Measurements from ENCODE around the gene BIN1.

Gene BIN1

GRCh38 chr2:127101756-127102477, 5.0 kb downstream of the BIN1 start:
- Mint-ChIP-seq H3K9me3 (no peaks in the 10 kb centered on the region), H3K4me3 (no peak overlapping the region), H3K36me3 (no peaks in the 10 kb centered on the region), H3K27me3 (no peaks in the 10 kb centered on the region), H3K4me1 (peaks cover 5% of the 10 kb centered on the region), H3K27ac (no peak overlapping the region)
- no peak for ATAC-seq

- H3K36me3 Mint-ChIP-seq = no peaks in the 10 kb centered on the region
- H3K9me3 Mint-ChIP-seq = no peaks in the 10 kb centered on the region
- no peaks in the 10 kb centered on the region for H3K27me3 Mint-ChIP-seq
- ATAC-seq = no peak
- H3K4me3 Mint-ChIP-seq = no peak overlapping the region
- H3K27ac Mint-ChIP-seq = no peak overlapping the region
- peaks cover under 1% of the 10 kb centered on the region for H3K4me1 Mint-ChIP-seq
Observed at GRCh38 chr2:127101048-127101611, 5.8 kb downstream of the BIN1 start.

- Mint-ChIP-seq H3K36me3 (no peaks in the 10 kb centered on the region), H3K4me3 (no peak overlapping the region), H3K4me1 (no peaks in the 10 kb centered on the region), H3K27me3 (no peaks in the 10 kb centered on the region), H3K9me3 (no peaks in the 10 kb centered on the region), H3K27ac (no peak overlapping the region)
- no peak for ATAC-seq
Observed at GRCh38 chr2:127100251-127101047, 6.5 kb downstream of the BIN1 start.

- Mint-ChIP-seq H3K4me1 (peaks cover 2% of the 10 kb centered on the region), H3K36me3 (no peaks in the 10 kb centered on the region), H3K4me3 (no peak overlapping the region), H3K27me3 (no peaks in the 10 kb centered on the region), H3K9me3 (no peaks in the 10 kb centered on the region), H3K27ac (no peak overlapping the region)
- no peak for ATAC-seq
Observed at GRCh38 chr2:127098711-127099110, 8.2 kb downstream of the BIN1 start.

GRCh38 chr2:127097841-127098651, 8.9 kb downstream of the BIN1 start:
- Mint-ChIP-seq H3K36me3 (no peaks in the 10 kb centered on the region), H3K27ac (no peak overlapping the region), H3K4me3 (no peak overlapping the region), H3K4me1 (peaks cover 9% of the 10 kb centered on the region), H3K9me3 (no peaks in the 10 kb centered on the region), H3K27me3 (no peaks in the 10 kb centered on the region)
- ATAC-seq = no peak

- H3K4me1 Mint-ChIP-seq = peaks cover 10% of the 10 kb centered on the region
Observed at GRCh38 chr2:127097471-127097765, 9.5 kb downstream of the BIN1 start.

GRCh38 chr2:127096718-127097470, 10.1 kb downstream of the BIN1 start:
- Mint-ChIP-seq H3K36me3 (no peaks in the 10 kb centered on the region), H3K9me3 (no peaks in the 10 kb centered on the region), H3K27ac (no peak overlapping the region), H3K4me3 (no peak overlapping the region), H3K27me3 (no peaks in the 10 kb centered on the region), H3K4me1 (peaks cover 10% of the 10 kb centered on the region)
- ATAC-seq = no peak

More at GRCh38 chr2:127097471-127097765, 9.5 kb downstream of the BIN1 start:
- Mint-ChIP-seq H3K27me3 (no peaks in the 10 kb centered on the region), H3K27ac (no peak overlapping the region), H3K36me3 (no peaks in the 10 kb centered on the region), H3K9me3 (no peaks in the 10 kb centered on the region), H3K4me3 (no peak overlapping the region)
- no peak for ATAC-seq

GRCh38 chr2:127096280-127096679, 10.7 kb downstream of the BIN1 start:
- ATAC-seq = no peak

GRCh38 chr2:127095784-127096183, 11.2 kb downstream of the BIN1 start:
- H3K4me1 Mint-ChIP-seq = peaks cover 10% of the 10 kb centered on the region
- ATAC-seq = no peak
- H3K9me3 Mint-ChIP-seq = no peaks in the 10 kb centered on the region
- no peaks in the 10 kb centered on the region for H3K27me3 Mint-ChIP-seq
- no peak overlapping the region for H3K27ac Mint-ChIP-seq
- no peaks in the 10 kb centered on the region for H3K36me3 Mint-ChIP-seq
- H3K4me3 Mint-ChIP-seq = no peak overlapping the region

More at GRCh38 chr2:127096280-127096679, 10.7 kb downstream of the BIN1 start:
- H3K4me3 Mint-ChIP-seq = no peak overlapping the region
- peaks cover 10% of the 10 kb centered on the region for H3K4me1 Mint-ChIP-seq
- H3K36me3 Mint-ChIP-seq = no peaks in the 10 kb centered on the region
- no peaks in the 10 kb centered on the region for H3K27me3 Mint-ChIP-seq
- no peak overlapping the region for H3K27ac Mint-ChIP-seq
- H3K9me3 Mint-ChIP-seq = no peaks in the 10 kb centered on the region

GRCh38 chr2:127095367-127095641, 11.7 kb downstream of the BIN1 start:
- Mint-ChIP-seq H3K4me1 (peaks cover 10% of the 10 kb centered on the region), H3K27me3 (no peaks in the 10 kb centered on the region), H3K36me3 (no peaks in the 10 kb centered on the region), H3K27ac (no peak overlapping the region), H3K4me3 (no peak overlapping the region), H3K9me3 (no peaks in the 10 kb centered on the region)
- no peak for ATAC-seq

GRCh38 chr2:127094509-127095366, 12.2 kb downstream of the BIN1 start:
- H3K9me3 Mint-ChIP-seq = no peaks in the 10 kb centered on the region
- no peak for ATAC-seq
- H3K4me1 Mint-ChIP-seq = peaks cover 10% of the 10 kb centered on the region
- no peaks in the 10 kb centered on the region for H3K36me3 Mint-ChIP-seq
- H3K27me3 Mint-ChIP-seq = no peaks in the 10 kb centered on the region
- H3K4me3 Mint-ChIP-seq = no peak overlapping the region
- no peak overlapping the region for H3K27ac Mint-ChIP-seq

GRCh38 chr2:127093648-127094210, 13.2 kb downstream of the BIN1 start:
- Mint-ChIP-seq H3K27ac (peak overlapping the region; percentile 56), H3K4me1 (peaks cover 10% of the 10 kb centered on the region), H3K9me3 (no peaks in the 10 kb centered on the region), H3K36me3 (no peaks in the 10 kb centered on the region), H3K4me3 (no peak overlapping the region), H3K27me3 (no peaks in the 10 kb centered on the region)
- no peak for ATAC-seq

GRCh38 chr2:127092901-127093516, 13.9 kb downstream of the BIN1 start:
- ATAC-seq = peak; percentile 32
- H3K4me1 Mint-ChIP-seq = peaks cover 16% of the 10 kb centered on the region
- peak overlapping the region; percentile 56 for H3K27ac Mint-ChIP-seq
- no peak overlapping the region for H3K4me3 Mint-ChIP-seq
- no peaks in the 10 kb centered on the region for H3K9me3 Mint-ChIP-seq
- no peaks in the 10 kb centered on the region for H3K27me3 Mint-ChIP-seq
- no peaks in the 10 kb centered on the region for H3K36me3 Mint-ChIP-seq

Measured in stimulated activated memory B cell treated with anti-CD40 and anti-IgM and Interleukin-4, amounts not matched to agents 10 μg/mL and 1 μg/mL and 100 μg/mL, for 72 hours (primary cell).